Cardiac muscle cell (in vitro differentiated cells and primary cell): ENCODE data around the gene OPRD1. TPM values are rescaled to one million over a fixed set of nuclear protein-coding genes. Genes with fewer than 3 reads are reported as not detected.

Source experiments
- DNase-seq, 2 donors: peaks; one replicate each; pipeline versions ENCODE4 v3.0.0 to v3.0.0-alpha.2; 2010 to 2017; ENCODE audit warnings: low read depth in 1 of 2, low spot score in 1 of 2
- H3K27ac ChIP-seq: fragments of 200-600 bp; sonication (generic); 2 replicates; pipeline ENCODE4 v1.5.1; 2016
- H3K27me3 ChIP-seq: fragments of 200-600 bp; sonication (generic); 2 replicates; pipeline ENCODE4 v1.6.0; 2016; ENCODE audit warnings: control low read depth
- H3K36me3 ChIP-seq: fragments of 200-600 bp; sonication (generic); 2 replicates; pipeline ENCODE4 v1.5.1; 2016; ENCODE audit warnings: control low read depth
- H3K4me1 ChIP-seq: fragments of 200-600 bp; sonication (generic); 2 replicates; pipeline ENCODE4 v1.8.1; 2017; ENCODE audit warnings: low read depth, mild to moderate bottlenecking, mixed run types
- H3K4me3 ChIP-seq: fragments of 200-600 bp; sonication (generic); 2 replicates; pipeline ENCODE4 v1.5.1; 2016; ENCODE audit warnings: mild to moderate bottlenecking
- H3K9me3 ChIP-seq: fragments of 200-600 bp; sonication (generic); 2 replicates; pipeline ENCODE4 v1.5.1; 2017; ENCODE audit warnings: low read depth, mild to moderate bottlenecking, control low read depth
- polyA plus RNA-seq: library from polyadenylated mRNA; unstranded; fragments of >200 nt; fragmentation: Nextera tagmentation; extraction: Ambion mirVana; gene quantifications from 2 replicates; pipeline ENCODE4 v1.2.1, GENCODE V29; 2016
- total RNA-seq: library from RNA; depleted of rRNA; stranded (reverse); fragments of >200 nt; gene quantifications from 2 replicates; pipeline ENCODE4 v1.2.3, GENCODE V29; 2016
- TF ChIP-seq, protein P1 (sequence below): IDR thresholded peaks from 2 replicates; pipeline ENCODE4 v1.5.1; 2012; ENCODE audit warnings: low read depth, mild to moderate bottlenecking, low read length

The OPRD1 gene
- total and polyA plus RNA-seq, 2 experiments from 2014 or later = 0.13 to 0.60 TPM

- no peaks in the 10 kb centered on the region for H3K9me3 ChIP-seq
- TF ChIP-seq, protein P1, sequence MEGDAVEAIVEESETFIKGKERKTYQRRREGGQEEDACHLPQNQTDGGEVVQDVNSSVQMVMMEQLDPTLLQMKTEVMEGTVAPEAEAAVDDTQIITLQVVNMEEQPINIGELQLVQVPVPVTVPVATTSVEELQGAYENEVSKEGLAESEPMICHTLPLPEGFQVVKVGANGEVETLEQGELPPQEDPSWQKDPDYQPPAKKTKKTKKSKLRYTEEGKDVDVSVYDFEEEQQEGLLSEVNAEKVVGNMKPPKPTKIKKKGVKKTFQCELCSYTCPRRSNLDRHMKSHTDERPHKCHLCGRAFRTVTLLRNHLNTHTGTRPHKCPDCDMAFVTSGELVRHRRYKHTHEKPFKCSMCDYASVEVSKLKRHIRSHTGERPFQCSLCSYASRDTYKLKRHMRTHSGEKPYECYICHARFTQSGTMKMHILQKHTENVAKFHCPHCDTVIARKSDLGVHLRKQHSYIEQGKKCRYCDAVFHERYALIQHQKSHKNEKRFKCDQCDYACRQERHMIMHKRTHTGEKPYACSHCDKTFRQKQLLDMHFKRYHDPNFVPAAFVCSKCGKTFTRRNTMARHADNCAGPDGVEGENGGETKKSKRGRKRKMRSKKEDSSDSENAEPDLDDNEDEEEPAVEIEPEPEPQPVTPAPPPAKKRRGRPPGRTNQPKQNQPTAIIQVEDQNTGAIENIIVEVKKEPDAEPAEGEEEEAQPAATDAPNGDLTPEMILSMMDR = no peak
- DNase-seq = no peak
- H3K27me3 ChIP-seq = no peaks in the 10 kb centered on the region
- no peaks in the 10 kb centered on the region for H3K36me3 ChIP-seq
- peaks cover 15% of the 10 kb centered on the region for H3K4me1 ChIP-seq
- H3K4me3 ChIP-seq = no peak overlapping the region
- H3K27ac ChIP-seq = no peak overlapping the region
These were observed 79.3 kb downstream of the OPRD1 start for GRCh38 chr1:28891256-28891655.

GRCh38 chr1:28893403-28894102, 81.6 kb downstream of the OPRD1 start:
- DNase-seq = no peak
- TF ChIP-seq, protein P1 = peak; percentile 36
- Histone ChIP-seq H3K36me3 (no peaks in the 10 kb centered on the region), H3K4me1 (peaks cover 9% of the 10 kb centered on the region), H3K27me3 (no peaks in the 10 kb centered on the region), H3K4me3 (no peak overlapping the region), H3K9me3 (no peaks in the 10 kb centered on the region), H3K27ac (no peak overlapping the region)

- no peaks in the 10 kb centered on the region for H3K9me3 ChIP-seq
- TF ChIP-seq, protein P1 = no peak
- H3K36me3 ChIP-seq = no peaks in the 10 kb centered on the region
- peaks cover 9% of the 10 kb centered on the region for H3K4me1 ChIP-seq
- DNase-seq = no peak
- H3K27ac ChIP-seq = no peak overlapping the region
- H3K4me3 ChIP-seq = no peak overlapping the region
- H3K27me3 ChIP-seq = no peaks in the 10 kb centered on the region
These were observed 82.8 kb downstream of the OPRD1 start for GRCh38 chr1:28894785-28895184.

DNA sequence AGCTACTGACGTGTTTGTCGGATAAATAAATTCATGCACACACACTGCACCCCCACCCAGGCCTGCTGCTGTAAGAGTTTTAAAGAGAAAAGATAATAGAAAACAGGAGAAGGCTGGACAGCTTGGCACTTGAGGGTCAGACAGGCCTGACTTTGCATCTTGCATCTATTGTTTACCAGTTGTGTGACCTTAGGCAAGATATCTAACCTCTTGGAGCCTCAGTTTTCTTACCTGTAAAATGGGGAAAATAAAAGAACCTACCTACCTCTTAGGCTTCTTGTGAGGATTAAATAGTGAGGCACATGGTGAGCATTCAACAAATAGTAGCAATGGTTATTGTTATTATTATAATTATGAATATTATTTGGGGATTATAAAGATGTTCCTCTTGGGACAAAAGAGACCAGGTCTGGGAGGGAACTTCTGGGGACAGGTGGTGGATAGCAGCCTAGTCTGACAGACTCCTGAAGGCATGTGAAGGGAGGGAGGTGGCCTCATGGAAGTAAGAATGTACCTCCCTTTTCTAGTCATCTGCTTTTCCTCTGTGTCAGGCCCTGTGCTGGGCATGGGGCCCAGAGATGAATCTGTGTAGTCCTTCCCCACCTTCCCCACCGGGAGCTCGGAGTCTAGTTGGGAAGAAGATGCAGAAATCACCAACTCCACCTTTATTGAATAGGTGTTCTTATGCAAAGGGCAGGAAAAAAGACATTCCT, 84.1 kb downstream of the OPRD1 start:
- H3K4me3 ChIP-seq = no peak overlapping the region
- H3K4me1 ChIP-seq = peaks cover 9% of the 10 kb centered on the region
- TF ChIP-seq, protein P1 = no peak
- peak in 1 of 2 donors; percentile 26 for DNase-seq
- H3K27me3 ChIP-seq = no peaks in the 10 kb centered on the region
- no peaks in the 10 kb centered on the region for H3K36me3 ChIP-seq
- H3K27ac ChIP-seq = no peak overlapping the region
- H3K9me3 ChIP-seq = no peaks in the 10 kb centered on the region

- Histone ChIP-seq H3K9me3 (no peaks in the 10 kb centered on the region), H3K4me3 (no peak overlapping the region), H3K27me3 (no peaks in the 10 kb centered on the region), H3K27ac (no peak overlapping the region), H3K36me3 (no peaks in the 10 kb centered on the region), H3K4me1 (peaks cover 9% of the 10 kb centered on the region)
- TF ChIP-seq, protein P1 = no peak
- DNase-seq = no peak
These were observed 84.6 kb downstream of the OPRD1 start for GRCh38 chr1:28896609-28896986.
